ENCODE measurements around the gene SETD1B. TPM values are rescaled to one million over a fixed set of nuclear protein-coding genes. Genes with fewer than 3 reads are reported as not detected.

SETD1B gene
- total RNA-seq, 2 experiments from 2014 or later = 13.7 to 14.0 TPM

GRCh38 chr12:121813951-121814350, 10.1 kb downstream of the SETD1B start:
- DNase-seq (no peak), ATAC-seq (no peak)
- Mint-ChIP-seq H3K27ac (peak overlapping the region; percentile 71), H3K36me3 (ENCODE audit: low read depth) (peaks cover 42% of the 10 kb centered on the region), H3K27me3 (no peaks in the 10 kb centered on the region), H3K9me3 (ENCODE audit: low read depth) (no peaks in the 10 kb centered on the region), H3K4me3 (peak overlapping the region; percentile 73), H3K4me1 (peaks cover 28% of the 10 kb centered on the region)
- CTCF ChIA-PET = interaction anchor here (13.0 kb wide), 1 partner anchor 19 kb away, joined by 439 read pairs; the partner anchor contains the start of gene RHOF
- intact Hi-C loops (cut with DNase I, micrococcal nuclease) = loop anchor here (2.0 to 5.0 kb wide), 2 partner anchors 37 to 101 kb away; partner anchors contain the start of gene TMEM120B (in 1 of the 2)
- POLR2A ChIA-PET = no interaction called here

- no peak for DNase-seq
- CTCF ChIA-PET = interaction anchor here (1.2 to 2.5 kb wide), 2 partner anchors 19 to 77 kb away, joined by 6 to 26 read pairs; partner anchors contain the start of gene RHOF
- ATAC-seq = no peak
- H3K4me1 Mint-ChIP-seq = peaks cover 26% of the 10 kb centered on the region
- no peak overlapping the region for H3K4me3 Mint-ChIP-seq
- H3K27ac Mint-ChIP-seq = no peak overlapping the region
- intact Hi-C loops (cut with DNase I, micrococcal nuclease) = loop anchor here in 1 of 2 experiments (5.0 kb wide), 1 partner anchor 37 kb away; no protein-coding TSS in a partner anchor
- H3K9me3 Mint-ChIP-seq (ENCODE audit: low read depth) = no peaks in the 10 kb centered on the region
- no peaks in the 10 kb centered on the region for H3K27me3 Mint-ChIP-seq
- H3K36me3 Mint-ChIP-seq (ENCODE audit: low read depth) = peaks cover 43% of the 10 kb centered on the region
- POLR2A ChIA-PET = no interaction called here
Observed at GRCh38 chr12:121814429-121815119, 10.8 kb downstream of the SETD1B start.

- H3K9me3 Mint-ChIP-seq (ENCODE audit: low read depth) = no peaks in the 10 kb centered on the region
- ATAC-seq = no peak
- POLR2A ChIA-PET = no interaction called here
- no peaks in the 10 kb centered on the region for H3K27me3 Mint-ChIP-seq
- CTCF ChIA-PET = interaction anchor here (0.7 to 2.5 kb wide), 4 partner anchors 20 to 216 kb away, joined by 3 to 26 read pairs (median 5); partner anchors contain the start of gene RHOF
- H3K4me1 Mint-ChIP-seq = peaks cover 25% of the 10 kb centered on the region
- H3K27ac Mint-ChIP-seq = no peak overlapping the region
- peak; percentile 36 for DNase-seq
- intact Hi-C loops (cut with DNase I, micrococcal nuclease) = no loop called here
- H3K4me3 Mint-ChIP-seq = no peak overlapping the region
- peaks cover 42% of the 10 kb centered on the region for H3K36me3 Mint-ChIP-seq (ENCODE audit: low read depth)
Observed at GRCh38 chr12:121815263-121815662, 11.5 kb downstream of the SETD1B start.

- Mint-ChIP-seq H3K9me3 (ENCODE audit: low read depth) (no peaks in the 10 kb centered on the region), H3K27me3 (no peaks in the 10 kb centered on the region), H3K27ac (no peak overlapping the region), H3K4me1 (peaks cover 18% of the 10 kb centered on the region), H3K4me3 (no peak overlapping the region), H3K36me3 (ENCODE audit: low read depth) (peaks cover 40% of the 10 kb centered on the region)
- ChIA-PET POLR2A (no interaction called here), CTCF (interaction anchor here (2.5 kb wide), 1 partner anchor 22 kb away, joined by 26 read pairs; the partner anchor contains the start of gene RHOF)
- intact Hi-C loops (cut with DNase I, micrococcal nuclease) = no loop called here
- DNase-seq = no peak
- ATAC-seq = no peak
Observed at GRCh38 chr12:121816925-121817647, 13.3 kb downstream of the SETD1B start.

- POLR2A ChIA-PET = no interaction called here
- Mint-ChIP-seq H3K27ac (no peak overlapping the region), H3K27me3 (no peaks in the 10 kb centered on the region), H3K36me3 (ENCODE audit: low read depth) (peaks cover 42% of the 10 kb centered on the region), H3K9me3 (ENCODE audit: low read depth) (no peaks in the 10 kb centered on the region), H3K4me1 (peaks cover 13% of the 10 kb centered on the region), H3K4me3 (no peak overlapping the region)
- CTCF ChIA-PET = no interaction called here
- no peak for ATAC-seq
- intact Hi-C loops (cut with DNase I, micrococcal nuclease) = no loop called here
- DNase-seq = no peak
Observed at GRCh38 chr12:121817648-121818043, 13.8 kb downstream of the SETD1B start.

GRCh38 chr12:121819212-121819949, 15.6 kb downstream of the SETD1B start:
- Mint-ChIP-seq H3K4me3 (no peak overlapping the region), H3K9me3 (ENCODE audit: low read depth) (no peaks in the 10 kb centered on the region), H3K27ac (no peak overlapping the region), H3K27me3 (no peaks in the 10 kb centered on the region), H3K36me3 (ENCODE audit: low read depth) (peaks cover 35% of the 10 kb centered on the region), H3K4me1 (no peaks in the 10 kb centered on the region)
- ChIA-PET CTCF (interaction anchor here (1.0 kb wide), 1 partner anchor 25 kb away, joined by 3 read pairs; no protein-coding TSS in a partner anchor), POLR2A (no interaction called here)
- ATAC-seq (no peak), DNase-seq (no peak)
- intact Hi-C loops (cut with DNase I, micrococcal nuclease) = no loop called here

GRCh38 chr12:121820056-121820455, 16.2 kb downstream of the SETD1B start:
- intact Hi-C loops (cut with DNase I, micrococcal nuclease) = no loop called here
- Mint-ChIP-seq H3K4me3 (no peak overlapping the region), H3K4me1 (no peaks in the 10 kb centered on the region), H3K36me3 (ENCODE audit: low read depth) (peaks cover 34% of the 10 kb centered on the region), H3K27ac (no peak overlapping the region), H3K27me3 (no peaks in the 10 kb centered on the region), H3K9me3 (ENCODE audit: low read depth) (no peaks in the 10 kb centered on the region)
- CTCF ChIA-PET = interaction anchor here (0.7 kb wide), 1 partner anchor 9 kb away, joined by 3 read pairs; no protein-coding TSS in a partner anchor
- POLR2A ChIA-PET = no interaction called here
- DNase-seq = no peak
- no peak for ATAC-seq

- no peaks in the 10 kb centered on the region for H3K4me1 Mint-ChIP-seq
- H3K27me3 Mint-ChIP-seq = no peaks in the 10 kb centered on the region
- POLR2A ChIA-PET = no interaction called here
- CTCF ChIA-PET = interaction anchor here (1.1 kb wide), 1 partner anchor 28 kb away, joined by 3 read pairs; no protein-coding TSS in a partner anchor
- no peak overlapping the region for H3K27ac Mint-ChIP-seq
- H3K36me3 Mint-ChIP-seq (ENCODE audit: low read depth) = peaks cover 32% of the 10 kb centered on the region
- H3K9me3 Mint-ChIP-seq (ENCODE audit: low read depth) = no peaks in the 10 kb centered on the region
- ATAC-seq (no peak), DNase-seq (no peak)
- no peak overlapping the region for H3K4me3 Mint-ChIP-seq
- intact Hi-C loops (cut with DNase I, micrococcal nuclease) = no loop called here
Observed at GRCh38 chr12:121822393-121823100, 18.7 kb downstream of the SETD1B start.

- intact Hi-C loops (cut with DNase I, micrococcal nuclease) = no loop called here
- ATAC-seq (no peak), DNase-seq (no peak)
- no peak overlapping the region for H3K27ac Mint-ChIP-seq
- no peaks in the 10 kb centered on the region for H3K9me3 Mint-ChIP-seq (ENCODE audit: low read depth)
- H3K4me1 Mint-ChIP-seq = no peaks in the 10 kb centered on the region
- ChIA-PET POLR2A (no interaction called here), CTCF (interaction anchor here (1.1 kb wide), 1 partner anchor 29 kb away, joined by 3 read pairs; no protein-coding TSS in a partner anchor)
- peaks cover 28% of the 10 kb centered on the region for H3K36me3 Mint-ChIP-seq (ENCODE audit: low read depth)
- no peaks in the 10 kb centered on the region for H3K27me3 Mint-ChIP-seq
- H3K4me3 Mint-ChIP-seq = no peak overlapping the region
Observed at GRCh38 chr12:121823101-121823726, 19.4 kb downstream of the SETD1B start.

GRCh38 chr12:121823727-121824115, 19.9 kb downstream of the SETD1B start:
- CTCF ChIA-PET = no interaction called here
- Mint-ChIP-seq H3K4me3 (no peak overlapping the region), H3K36me3 (ENCODE audit: low read depth) (peaks cover 33% of the 10 kb centered on the region), H3K4me1 (no peaks in the 10 kb centered on the region), H3K27me3 (no peaks in the 10 kb centered on the region), H3K9me3 (ENCODE audit: low read depth) (no peaks in the 10 kb centered on the region), H3K27ac (no peak overlapping the region)
- ATAC-seq (no peak), DNase-seq (no peak)
- POLR2A ChIA-PET = no interaction called here
- intact Hi-C loops (cut with DNase I, micrococcal nuclease) = no loop called here
